GM12878 (cell line): ENCODE measurements around the gene TSHZ2. TPM values are rescaled to one million over a fixed set of nuclear protein-coding genes. Genes with fewer than 3 reads are reported as not detected.

Source experiments
- CREM ChIP-seq: IDR thresholded peaks from 2 replicates; pipeline ENCODE4 v1.6.1; 2014; ENCODE audit warnings: antibody characterized with exemption, low read depth
- NR2F1 ChIP-seq: fragments of 450-650 bp; conservative IDR thresholded peaks from 2 replicates; pipeline ENCODE4 v1.6.1; 2017; ENCODE audit warnings: mild to moderate bottlenecking
- ZNF207 ChIP-seq: fragments of 450-650 bp; IDR thresholded peaks from 2 replicates; pipeline ENCODE4 v1.6.1; 2014; ENCODE audit warnings: antibody characterized with exemption, mild to moderate bottlenecking, borderline replicate concordance
- polyA plus RNA-seq, 11 experiments: library from polyadenylated mRNA; depleted of rRNA in 4 of 11; unstranded in 6 of 11; stranded (reverse) in 5 of 11; fragments of >200 nt; fragmentation: Nextera tagmentation in 4 of 11; fragmentation: Illumina TruSeq in 1 of 11; extraction: Ambion mirVana in 4 of 11; extraction: Trizol in 1 of 11; gene quantifications; 1 replicate in 1 of 11; 2 replicates in 10 of 11; pipeline versions ENCODE4 v1.2.1 to v1.2.3, GENCODE V29; 2011 to 2016; ENCODE audit warnings: inconsistent platforms in 2 of 11, missing spikeins in 2 of 11, low read depth in 1 of 11
- total RNA-seq, 4 experiments: library from RNA; depleted of rRNA in 3 of 4; stranded (reverse); fragments of >200 nt in 3 of 4; fragmentation: Illumina TruSeq in 1 of 4; extraction: Trizol in 1 of 4; gene quantifications; 2 replicates each; pipeline versions ENCODE4 v1.2.1 to v1.2.3, GENCODE V29; 2013 to 2021
- TF ChIP-seq, protein P1 (sequence below): fragments of 450-650 bp; formaldehyde crosslinking; IDR thresholded peaks from 2 replicates; pipeline ENCODE4 v1.5.0; 2022; ENCODE audit warnings: mild to moderate bottlenecking, missing genetic modification characterization
- TF ChIP-seq, protein P2 (sequence below): fragments of 450-650 bp; formaldehyde crosslinking; IDR thresholded peaks from 2 replicates; pipeline ENCODE4 v1.4.0; 2022; ENCODE audit warnings: mild to moderate bottlenecking, moderate library complexity
- TF ChIP-seq, protein P3 (sequence below): fragments of 450-650 bp; IDR thresholded peaks from 2 replicates; pipeline ENCODE4 v1.6.1; 2016; ENCODE audit warnings: mild to moderate bottlenecking, moderate library complexity, borderline replicate concordance

Gene TSHZ2
- total and polyA plus RNA-seq, 10 of the 15 experiments (the other 5 are each of a cell fraction or from before 2014, with no cell fraction given), result 0.01 to 0.86 (median 0.13) TPM; not detected in 2

DNA sequence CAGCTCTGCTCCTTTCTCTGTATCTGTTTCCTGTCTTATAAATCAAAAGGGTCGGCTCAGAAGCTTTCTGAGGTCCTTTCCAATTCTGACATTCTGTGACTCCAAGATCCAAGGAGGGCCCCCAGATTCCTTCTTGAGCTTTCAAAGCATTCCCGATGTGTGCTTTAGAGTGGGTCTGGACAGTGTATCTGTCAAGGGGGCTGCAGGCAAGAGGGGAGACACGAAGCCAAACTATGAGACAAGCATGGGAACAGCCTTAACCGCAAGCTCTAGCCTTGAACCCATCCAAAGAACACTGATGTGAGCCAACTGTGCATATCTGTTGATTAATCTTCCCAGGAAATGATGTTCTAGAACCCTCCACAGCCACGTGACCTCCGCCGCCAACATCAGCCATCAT, 73.8 kb downstream of the TSHZ2 start (continued):
- TF ChIP-seq, protein P1, sequence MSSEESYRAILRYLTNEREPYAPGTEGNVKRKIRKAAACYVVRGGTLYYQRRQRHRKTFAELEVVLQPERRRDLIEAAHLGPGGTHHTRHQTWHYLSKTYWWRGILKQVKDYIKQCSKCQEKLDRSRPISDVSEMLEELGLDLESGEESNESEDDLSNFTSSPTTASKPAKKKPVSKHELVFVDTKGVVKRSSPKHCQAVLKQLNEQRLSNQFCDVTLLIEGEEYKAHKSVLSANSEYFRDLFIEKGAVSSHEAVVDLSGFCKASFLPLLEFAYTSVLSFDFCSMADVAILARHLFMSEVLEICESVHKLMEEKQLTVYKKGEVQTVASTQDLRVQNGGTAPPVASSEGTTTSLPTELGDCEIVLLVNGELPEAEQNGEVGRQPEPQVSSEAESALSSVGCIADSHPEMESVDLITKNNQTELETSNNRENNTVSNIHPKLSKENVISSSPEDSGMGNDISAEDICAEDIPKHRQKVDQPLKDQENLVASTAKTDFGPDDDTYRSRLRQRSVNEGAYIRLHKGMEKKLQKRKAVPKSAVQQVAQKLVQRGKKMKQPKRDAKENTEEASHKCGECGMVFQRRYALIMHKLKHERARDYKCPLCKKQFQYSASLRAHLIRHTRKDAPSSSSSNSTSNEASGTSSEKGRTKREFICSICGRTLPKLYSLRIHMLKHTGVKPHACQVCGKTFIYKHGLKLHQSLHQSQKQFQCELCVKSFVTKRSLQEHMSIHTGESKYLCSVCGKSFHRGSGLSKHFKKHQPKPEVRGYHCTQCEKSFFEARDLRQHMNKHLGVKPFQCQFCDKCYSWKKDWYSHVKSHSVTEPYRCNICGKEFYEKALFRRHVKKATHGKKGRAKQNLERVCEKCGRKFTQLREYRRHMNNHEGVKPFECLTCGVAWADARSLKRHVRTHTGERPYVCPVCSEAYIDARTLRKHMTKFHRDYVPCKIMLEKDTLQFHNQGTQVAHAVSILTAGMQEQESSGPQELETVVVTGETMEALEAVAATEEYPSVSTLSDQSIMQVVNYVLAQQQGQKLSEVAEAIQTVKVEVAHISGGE (CRISPR knock-in tag), result no peak
- TF ChIP-seq, protein P2, sequence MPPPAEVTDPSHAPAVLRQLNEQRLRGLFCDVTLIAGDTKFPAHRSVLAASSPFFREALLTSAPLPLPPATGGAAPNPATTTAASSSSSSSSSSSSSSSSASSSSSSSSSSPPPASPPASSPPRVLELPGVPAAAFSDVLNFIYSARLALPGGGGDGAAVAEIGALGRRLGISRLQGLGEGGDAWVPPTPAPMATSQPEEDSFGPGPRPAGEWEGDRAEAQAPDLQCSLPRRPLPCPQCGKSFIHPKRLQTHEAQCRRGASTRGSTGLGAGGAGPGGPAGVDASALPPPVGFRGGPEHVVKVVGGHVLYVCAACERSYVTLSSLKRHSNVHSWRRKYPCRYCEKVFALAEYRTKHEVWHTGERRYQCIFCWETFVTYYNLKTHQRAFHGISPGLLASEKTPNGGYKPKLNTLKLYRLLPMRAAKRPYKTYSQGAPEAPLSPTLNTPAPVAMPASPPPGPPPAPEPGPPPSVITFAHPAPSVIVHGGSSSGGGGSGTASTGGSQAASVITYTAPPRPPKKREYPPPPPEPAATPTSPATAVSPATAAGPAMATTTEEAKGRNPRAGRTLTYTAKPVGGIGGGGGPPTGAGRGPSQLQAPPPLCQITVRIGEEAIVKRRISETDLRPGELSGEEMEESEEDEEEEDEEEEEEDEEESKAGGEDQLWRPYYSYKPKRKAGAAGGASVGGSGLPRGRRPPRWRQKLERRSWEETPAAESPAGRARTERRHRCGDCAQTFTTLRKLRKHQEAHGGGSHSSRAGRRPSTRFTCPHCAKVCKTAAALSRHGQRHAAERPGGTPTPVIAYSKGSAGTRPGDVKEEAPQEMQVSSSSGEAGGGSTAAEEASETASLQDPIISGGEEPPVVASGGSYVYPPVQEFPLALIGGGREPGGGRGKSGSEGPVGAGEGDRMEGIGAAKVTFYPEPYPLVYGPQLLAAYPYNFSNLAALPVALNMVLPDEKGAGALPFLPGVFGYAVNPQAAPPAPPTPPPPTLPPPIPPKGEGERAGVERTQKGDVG (CRISPR knock-in tag), result no peak
- TF ChIP-seq NR2F1 (no peak), ZNF207 (no peak), CREM (no peak)
- TF ChIP-seq, protein P3, sequence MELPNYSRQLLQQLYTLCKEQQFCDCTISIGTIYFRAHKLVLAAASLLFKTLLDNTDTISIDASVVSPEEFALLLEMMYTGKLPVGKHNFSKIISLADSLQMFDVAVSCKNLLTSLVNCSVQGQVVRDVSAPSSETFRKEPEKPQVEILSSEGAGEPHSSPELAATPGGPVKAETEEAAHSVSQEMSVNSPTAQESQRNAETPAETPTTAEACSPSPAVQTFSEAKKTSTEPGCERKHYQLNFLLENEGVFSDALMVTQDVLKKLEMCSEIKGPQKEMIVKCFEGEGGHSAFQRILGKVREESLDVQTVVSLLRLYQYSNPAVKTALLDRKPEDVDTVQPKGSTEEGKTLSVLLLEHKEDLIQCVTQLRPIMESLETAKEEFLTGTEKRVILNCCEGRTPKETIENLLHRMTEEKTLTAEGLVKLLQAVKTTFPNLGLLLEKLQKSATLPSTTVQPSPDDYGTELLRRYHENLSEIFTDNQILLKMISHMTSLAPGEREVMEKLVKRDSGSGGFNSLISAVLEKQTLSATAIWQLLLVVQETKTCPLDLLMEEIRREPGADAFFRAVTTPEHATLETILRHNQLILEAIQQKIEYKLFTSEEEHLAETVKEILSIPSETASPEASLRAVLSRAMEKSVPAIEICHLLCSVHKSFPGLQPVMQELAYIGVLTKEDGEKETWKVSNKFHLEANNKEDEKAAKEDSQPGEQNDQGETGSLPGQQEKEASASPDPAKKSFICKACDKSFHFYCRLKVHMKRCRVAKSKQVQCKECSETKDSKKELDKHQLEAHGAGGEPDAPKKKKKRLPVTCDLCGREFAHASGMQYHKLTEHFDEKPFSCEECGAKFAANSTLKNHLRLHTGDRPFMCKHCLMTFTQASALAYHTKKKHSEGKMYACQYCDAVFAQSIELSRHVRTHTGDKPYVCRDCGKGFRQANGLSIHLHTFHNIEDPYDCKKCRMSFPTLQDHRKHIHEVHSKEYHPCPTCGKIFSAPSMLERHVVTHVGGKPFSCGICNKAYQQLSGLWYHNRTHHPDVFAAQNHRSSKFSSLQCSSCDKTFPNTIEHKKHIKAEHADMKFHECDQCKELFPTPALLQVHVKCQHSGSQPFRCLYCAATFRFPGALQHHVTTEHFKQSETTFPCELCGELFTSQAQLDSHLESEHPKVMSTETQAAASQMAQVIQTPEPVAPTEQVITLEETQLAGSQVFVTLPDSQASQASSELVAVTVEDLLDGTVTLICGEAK, result no peak
